Ascending aorta (tissue), 2 donors: ENCODE data around the gene PLA2G4A. TPM values are rescaled to one million over a fixed set of nuclear protein-coding genes. Genes with fewer than 3 reads are reported as not detected.
"Not testable (repeated sequence)": the region's sequence is repeated elsewhere in the genome, so short reads cannot be mapped to it uniquely, and the experiment has no call there.

Experiments used
- DNase-seq, 2 donors: peaks; one replicate each; pipeline ENCODE4 v3.0.0-alpha.2; 2019; ENCODE audit warnings: low spot score in 2 of 2
- H3K27ac ChIP-seq, 2 donors: fragments of 200-600 bp; sonication (generic); one replicate each; pipeline ENCODE4 v1.5.1; 2016 to 2017; ENCODE audit warnings: mild to moderate bottlenecking in 1 of 2
- H3K27me3 ChIP-seq: fragments of 200-600 bp; sonication (generic); one replicate; pipeline ENCODE4 v1.5.1; 2017
- H3K36me3 ChIP-seq, 2 donors: fragments of 200-600 bp; sonication (generic); one replicate each; pipeline ENCODE4 v1.5.1; 2016
- H3K4me1 ChIP-seq, 2 donors: fragments of 200-600 bp; sonication (generic); one replicate each; pipeline ENCODE4 v1.5.1; 2016 to 2017; ENCODE audit warnings: mild to moderate bottlenecking in 1 of 2
- H3K4me3 ChIP-seq, 2 donors: fragments of 200-600 bp; sonication (generic); one replicate each; pipeline ENCODE4 v1.5.1; 2016 to 2017; ENCODE audit warnings: mild to moderate bottlenecking in 1 of 2
- H3K9me3 ChIP-seq, 2 donors: fragments of 200-600 bp; sonication (generic); one replicate each; pipeline ENCODE4 v1.5.1; 2016
- CTCF ChIP-seq, 3 experiments: fragments of 200-600 bp in 2 of 3; fragments of 450-650 bp in 1 of 3; sonication (generic) in 2 of 3; IDR thresholded peaks; one replicate each; pipeline ENCODE4 v1.5.1; 2016 to 2019; ENCODE audit warnings: antibody characterized with exemption in 3 of 3, mild to moderate bottlenecking in 1 of 3, moderate library complexity in 1 of 3
- intact Hi-C: fragments of 100-400 bp; cut with DNase I; formaldehyde crosslinking; loops from one replicate; pipeline ENCODE4 v1.15.1; 2023
- total RNA-seq: library from RNA; depleted of rRNA; stranded (reverse); fragments of >200 nt; gene quantifications from one replicate; pipeline ENCODE4 v1.1.0, GENCODE V29; 2016

The PLA2G4A gene
- total RNA-seq, 1 donor from 2014 or later, result 0.75 TPM

- DNase-seq, result no peak
- intact Hi-C loops, result no loop called here
- Histone ChIP-seq H3K4me1 (no peaks in the 10 kb centered on the region), H3K27ac (no peak overlapping the region), H3K36me3 (no peaks in the 10 kb centered on the region), H3K27me3 (no peaks in the 10 kb centered on the region), H3K4me3 (no peak overlapping the region), H3K9me3 (no peaks in the 10 kb centered on the region)
- TF ChIP-seq CTCF (IDR thresholded peaks at IDR 0.05), result no peak
These were observed 74.8 kb downstream of the PLA2G4A start for GRCh38 chr1:186903374-186904136.

DNA sequence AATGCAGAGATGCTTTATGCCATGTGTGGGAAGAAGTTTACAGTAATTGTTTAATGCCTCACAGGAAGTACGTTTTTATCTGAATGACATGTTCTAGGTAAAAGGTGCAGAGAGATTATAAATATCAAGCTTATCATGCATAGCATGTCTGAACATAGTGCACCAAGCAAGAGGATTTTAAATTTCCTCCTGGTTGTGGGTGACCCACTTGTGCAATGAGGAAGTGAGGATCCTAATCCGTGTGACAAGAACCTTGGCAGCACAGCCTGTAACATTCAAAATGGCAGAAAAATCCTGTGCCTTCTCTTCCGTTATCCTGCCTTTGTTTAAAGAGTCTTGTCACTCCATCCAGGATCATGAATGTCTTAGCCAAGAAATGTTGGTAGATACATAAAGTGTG, 75.6 kb downstream of the PLA2G4A start:
- intact Hi-C loops, result no loop called here
- no peaks in the 10 kb centered on the region for H3K4me1 ChIP-seq
- no peak for DNase-seq
- no peaks in the 10 kb centered on the region for H3K27me3 ChIP-seq
- no peak overlapping the region for H3K4me3 ChIP-seq
- no peaks in the 10 kb centered on the region for H3K36me3 ChIP-seq
- H3K27ac ChIP-seq, result no peak overlapping the region
- H3K9me3 ChIP-seq, result no peaks in the 10 kb centered on the region
- no peak for TF ChIP-seq CTCF (IDR thresholded peaks at IDR 0.05)

- intact Hi-C loops, result no loop called here
- H3K27me3 ChIP-seq, result no peaks in the 10 kb centered on the region
- H3K4me3 ChIP-seq, result no peak overlapping the region
- H3K4me1 ChIP-seq, result no peaks in the 10 kb centered on the region
- no peak for DNase-seq
- no peak overlapping the region for H3K27ac ChIP-seq
- H3K9me3 ChIP-seq, result no peaks in the 10 kb centered on the region
- TF ChIP-seq CTCF (IDR thresholded peaks at IDR 0.05), result no peak
- no peaks in the 10 kb centered on the region for H3K36me3 ChIP-seq
These were observed 76.8 kb downstream of the PLA2G4A start for GRCh38 chr1:186905561-186905960.

GRCh38 chr1:186915555-186915954, 86.8 kb downstream of the PLA2G4A start:
- H3K27ac ChIP-seq, result no peak overlapping the region
- H3K36me3 ChIP-seq, result no peaks in the 10 kb centered on the region
- no peaks in the 10 kb centered on the region for H3K4me1 ChIP-seq
- no peak for DNase-seq
- intact Hi-C loops, result no loop called here
- no peaks in the 10 kb centered on the region for H3K9me3 ChIP-seq
- no peak overlapping the region for H3K4me3 ChIP-seq
- H3K27me3 ChIP-seq, result no peaks in the 10 kb centered on the region
- TF ChIP-seq CTCF (IDR thresholded peaks at IDR 0.05), result peak in 1 of 3 experiments; percentile 19

- peak in 1 of 3 experiments; percentile 11 for TF ChIP-seq CTCF (IDR thresholded peaks at IDR 0.05)
- H3K9me3 ChIP-seq, H3K27ac ChIP-seq, intact Hi-C loops, H3K4me3 ChIP-seq, H3K27me3 ChIP-seq, H3K4me1 ChIP-seq, H3K36me3 ChIP-seq, DNase-seq: not testable (repeated sequence)
These were observed 88.5 kb downstream of the PLA2G4A start for GRCh38 chr1:186917106-186917786.

- H3K4me3 ChIP-seq, H3K36me3 ChIP-seq, H3K27ac ChIP-seq, H3K9me3 ChIP-seq, DNase-seq, H3K4me1 ChIP-seq, intact Hi-C loops, H3K27me3 ChIP-seq: not testable (repeated sequence)
These were observed 92.6 kb downstream of the PLA2G4A start for GRCh38 chr1:186921386-186921785.

- H3K27me3 ChIP-seq, H3K27ac ChIP-seq, H3K36me3 ChIP-seq, intact Hi-C loops, DNase-seq, H3K9me3 ChIP-seq, H3K4me1 ChIP-seq, H3K4me3 ChIP-seq: not testable (repeated sequence)
These were observed 94.1 kb downstream of the PLA2G4A start for GRCh38 chr1:186922814-186923213.
